H1 (cell line): ENCODE measurements around the gene ARHGAP10. TPM values are rescaled to one million over a fixed set of nuclear protein-coding genes. Genes with fewer than 3 reads are reported as not detected.

Source experiments
- CTCF ChIA-PET: fragments of 300-600 bp; sonication (Branson Sonifier 250); formaldehyde crosslinking; loops from one replicate; lab custom pipeline; 2021; ENCODE audit not compliant: partially characterized antibody; lab: Charles Lee
- POLR2A ChIA-PET: fragments of 300-600 bp; sonication (Branson Sonifier 250); formaldehyde crosslinking; loops from one replicate; lab custom pipeline; 2021; ENCODE audit warnings: inconsistent platforms; ENCODE audit not compliant: partially characterized antibody; lab: Charles Lee
- DNase-seq, 2 experiments: peaks; one replicate each; pipeline versions ENCODE4 v3.0.0 to v3.0.0-alpha.2; 2010 to 2022; ENCODE audit warnings: low spot score in 2 of 2, low read depth in 1 of 2, mixed read lengths in 1 of 2
- FAIRE-seq: peaks from 2 replicates; lab custom pipeline; 2011; peaks lifted over from hg19 to GRCh38; lab: Jason Lieb, UNC
- H2AFZ ChIP-seq: 2 replicates; pipeline ENCODE4 v1.8.1; 2012; ENCODE audit warnings: low read length, inconsistent platforms
- H2AK5ac ChIP-seq: 2 replicates; pipeline ENCODE4 v1.6.1; 2013; ENCODE audit warnings: low read depth, low read length
- H2BK120ac ChIP-seq: replicated peaks from 2 replicates; pipeline ENCODE3; 2013; ENCODE audit warnings: low read depth, low read length, inconsistent platforms
- H2BK12ac ChIP-seq: 2 replicates; pipeline ENCODE4 v1.6.1; 2013; ENCODE audit warnings: low read depth, low read length
- H2BK15ac ChIP-seq: 2 replicates; pipeline ENCODE4 v1.6.1; 2013; ENCODE audit warnings: low read length
- H2BK20ac ChIP-seq: 2 replicates; pipeline ENCODE4 v1.6.1; 2013; ENCODE audit warnings: low read length
- H2BK5ac ChIP-seq: 2 replicates; pipeline ENCODE4 v1.6.1; 2013; ENCODE audit warnings: low read depth, low read length
- H3K14ac ChIP-seq: 2 replicates; pipeline ENCODE4 v1.6.1; 2013; ENCODE audit warnings: inconsistent platforms; ENCODE audit not compliant: insufficient read length
- H3K18ac ChIP-seq: 2 replicates; pipeline ENCODE4 v1.6.1; 2013; ENCODE audit warnings: low read length; ENCODE audit errors: extremely low read depth
- H3K23ac ChIP-seq: 2 replicates; pipeline ENCODE4 v1.6.1; 2013; ENCODE audit warnings: inconsistent platforms; ENCODE audit not compliant: insufficient read length
- H3K23me2 ChIP-seq: 2 replicates; pipeline ENCODE4 v1.6.1; 2013; ENCODE audit warnings: low read depth, low read length
- H3K27ac ChIP-seq: 2 replicates; pipeline ENCODE4 v1.6.1; 2011; ENCODE audit warnings: low read depth, low read length, inconsistent platforms
- H3K27me3 ChIP-seq, 4 experiments: replicated peaks in 1 of 4; 1 replicate in 1 of 4; 2 replicates in 3 of 4; pipeline versions ENCODE4 v1.6.1 to v1.8.1; 2011 to 2013; ENCODE audit warnings: low read length in 3 of 4, mild to moderate bottlenecking in 3 of 4, inconsistent platforms in 2 of 4, mixed read lengths in 2 of 4, moderate library complexity in 1 of 4; ENCODE audit not compliant: control insufficient read depth in 3 of 4, insufficient read depth in 3 of 4; ENCODE audit errors: extremely low read depth in 1 of 4
- H3K36me3 ChIP-seq, 4 experiments: 2 replicates each; pipeline versions ENCODE4 v1.6.1 to v1.8.1; 2011 to 2013; ENCODE audit warnings: mild to moderate bottlenecking in 4 of 4, low read length in 3 of 4, moderate library complexity in 2 of 4, control low read depth in 1 of 4, inconsistent platforms in 1 of 4; ENCODE audit not compliant: insufficient read depth in 4 of 4, control insufficient read depth in 2 of 4
- H3K4ac ChIP-seq: replicated peaks from 2 replicates; pipeline ENCODE3; 2013; ENCODE audit warnings: low read length, low read depth, mixed read lengths, inconsistent platforms; ENCODE audit not compliant: insufficient read length
- H3K4me1 ChIP-seq, 4 experiments: replicated peaks in 1 of 4; 1 replicate in 1 of 4; 2 replicates in 3 of 4; pipeline versions ENCODE4 v1.6.1 to v1.8.1; 2011 to 2013; ENCODE audit warnings: low read length in 3 of 4, inconsistent platforms in 2 of 4, mixed read lengths in 1 of 4; ENCODE audit not compliant: insufficient read depth in 4 of 4, control insufficient read depth in 3 of 4
- H3K4me2 ChIP-seq, 2 experiments: 2 replicates each; pipeline versions ENCODE4 v1.6.1 to v1.8.1; 2011 to 2013; ENCODE audit warnings: low read depth in 2 of 2, low read length in 2 of 2, control low read depth in 1 of 2, inconsistent platforms in 1 of 2, mild to moderate bottlenecking in 1 of 2; ENCODE audit not compliant: insufficient read depth in 1 of 2
- H3K4me3 ChIP-seq, 4 experiments: fragments of 200-600, 300-600 bp in 1 of 4; sonication (generic), shearing (Covaris generic), sonication (Bioruptor Twin) in 1 of 4; 2 replicates each; pipeline versions ENCODE4 v1.5.1 to v1.8.1; 2011 to 2016; ENCODE audit warnings: low read length in 4 of 4, low read depth in 3 of 4, control low read depth in 2 of 4, inconsistent platforms in 2 of 4, mild to moderate bottlenecking in 2 of 4, mixed read lengths in 1 of 4, moderate library complexity in 1 of 4; ENCODE audit not compliant: insufficient read depth in 2 of 4; ENCODE audit errors: extremely low read depth in 1 of 4
- H3K56ac ChIP-seq: replicated peaks from 2 replicates; pipeline ENCODE3; 2013; ENCODE audit warnings: low read depth, mild to moderate bottlenecking, mixed read lengths, low read length, inconsistent platforms; ENCODE audit not compliant: insufficient read length
- H3K79me1 ChIP-seq: 2 replicates; pipeline ENCODE4 v1.6.1; 2013; ENCODE audit warnings: low read depth, low read length, control low read depth
- H3K79me2 ChIP-seq, 2 experiments: 2 replicates each; pipeline versions ENCODE4 v1.6.1 to v1.8.1; 2012 to 2013; ENCODE audit warnings: low read length in 2 of 2, mild to moderate bottlenecking in 2 of 2, inconsistent platforms in 1 of 2; ENCODE audit not compliant: insufficient read depth in 2 of 2, control insufficient read depth in 1 of 2
- H3K9ac ChIP-seq, 4 experiments: replicated peaks in 1 of 4; 1 replicate in 1 of 4; 2 replicates in 3 of 4; pipeline versions ENCODE4 v1.6.1 to v1.8.1; 2011 to 2013; ENCODE audit warnings: low read depth in 3 of 4, low read length in 3 of 4, control low read depth in 2 of 4, mild to moderate bottlenecking in 2 of 4, moderate library complexity in 2 of 4, inconsistent platforms in 1 of 4; ENCODE audit errors: extremely low read depth in 1 of 4
- H3K9me3 ChIP-seq, 2 experiments: 2 replicates each; pipeline versions ENCODE4 v1.6.1 to v1.8.1; 2012 to 2013; ENCODE audit warnings: mild to moderate bottlenecking in 2 of 2, moderate library complexity in 2 of 2, control low read depth in 1 of 2, inconsistent platforms in 1 of 2, low read depth in 1 of 2, low read length in 1 of 2, mixed read lengths in 1 of 2; ENCODE audit not compliant: insufficient read depth in 2 of 2
- H4K20me1 ChIP-seq, 2 experiments: replicated peaks in 1 of 2; 2 replicates each; pipeline versions ENCODE3 to v1.8.1; 2011 to 2013; ENCODE audit warnings: inconsistent platforms in 2 of 2, low read length in 2 of 2, mild to moderate bottlenecking in 1 of 2; ENCODE audit not compliant: insufficient read depth in 2 of 2, control insufficient read depth in 1 of 2
- H4K5ac ChIP-seq: 2 replicates; pipeline ENCODE4 v1.6.1; 2013; ENCODE audit warnings: low read length, low read depth, mixed read lengths, inconsistent platforms; ENCODE audit not compliant: insufficient read length
- H4K8ac ChIP-seq: 2 replicates; pipeline ENCODE4 v1.8.0; 2013; ENCODE audit warnings: mild to moderate bottlenecking, moderate library complexity, low read length, inconsistent platforms; ENCODE audit not compliant: insufficient read depth; ENCODE audit errors: extremely low read depth
- H4K91ac ChIP-seq: replicated peaks from 2 replicates; pipeline ENCODE3; 2013; ENCODE audit warnings: low read length, mixed read lengths, inconsistent platforms; ENCODE audit not compliant: insufficient read length
- ATF2 ChIP-seq: IDR thresholded peaks from 2 replicates; pipeline ENCODE4 v1.6.1; 2012; ENCODE audit warnings: low read length, inconsistent platforms
- POLR2A ChIP-seq, 2 experiments: IDR thresholded peaks; 1 replicate in 1 of 2; 2 replicates in 1 of 2; pipeline ENCODE4 v1.6.1; 2011; ENCODE audit warnings: low read depth in 2 of 2, low read length in 2 of 2, mild to moderate bottlenecking in 2 of 2; ENCODE audit errors: control extremely low read depth in 1 of 2
- RAD21 ChIP-seq, 2 experiments: IDR thresholded peaks in 1 of 2; conservative IDR thresholded peaks in 1 of 2; 2 replicates each; pipeline ENCODE4 v1.6.1; 2011; ENCODE audit warnings: low read depth in 2 of 2, low read length in 2 of 2, improper control_type of control experiment in 1 of 2, inconsistent platforms in 1 of 2, mild to moderate bottlenecking in 1 of 2, moderate library complexity in 1 of 2
- RXRA ChIP-seq: IDR thresholded peaks from 2 replicates; pipeline ENCODE4 v1.6.1; 2011; ENCODE audit warnings: low read depth, mild to moderate bottlenecking, low read length, moderate library complexity; ENCODE audit not compliant: insufficient read depth
- SP2 ChIP-seq: IDR thresholded peaks from 2 replicates; pipeline ENCODE4 v1.6.1; 2012; ENCODE audit warnings: mild to moderate bottlenecking, low read length, inconsistent platforms
- SUZ12 ChIP-seq: fragments of 200-600 bp; sonication (generic); IDR thresholded peaks from 2 replicates; pipeline ENCODE4 v1.6.1; 2012; ENCODE audit warnings: mild to moderate bottlenecking, inconsistent platforms, low read length, moderate library complexity, mixed read lengths
- WGBS, 2 experiments: shearing (Covaris generic) in 1 of 2; methylation state at CpG; one replicate each; pipeline versions ENCODE4 v1.1.6 to v1.1.7; 2013 to 2015; ENCODE audit warnings: low lambda C conversion rate in 2 of 2, mixed read lengths in 2 of 2, inconsistent platforms in 1 of 2, low coverage in 1 of 2, missing lambda C conversion rate in 1 of 2; ENCODE audit not compliant: insufficient replicate concordance in 2 of 2, insufficient coverage in 1 of 2, insufficient read length in 1 of 2; ENCODE audit errors: extremely low coverage in 1 of 2, missing lambda C conversion rate in 1 of 2; 5-methylcytosine and 5-hydroxymethylcytosine counted together
- polyA plus RNA-seq, 7 experiments: library from polyadenylated mRNA; depleted of rRNA in 3 of 7; stranded (reverse) in 5 of 7; unstranded in 2 of 7; fragments of >200 nt in 5 of 7; fragments of 200-250 nt in 2 of 7; gene quantifications; 1 replicate in 5 of 7; 2 replicates in 1 of 7; 4 replicates in 1 of 7; pipeline versions ENCODE4 v1.2.1 to v1.2.3, GENCODE V29; 2011 to 2013; ENCODE audit warnings: missing spikeins in 2 of 7, mixed read lengths in 2 of 7
- total RNA-seq: library from RNA; stranded (reverse); fragmentation: NEBNext Ultra II Directional; extraction: Animal tissue kit (Norgen Biotek cat#: 25700); gene quantifications from 2 replicates; pipeline ENCODE4 v1.2.1, GENCODE V29; 2021

Gene ARHGAP10
- total and polyA plus RNA-seq, 2 of the 8 experiments (the other 6 are each of a cell fraction or from before 2014, with no cell fraction given), result 3.7 to 6.1 TPM

- Histone ChIP-seq H2BK120ac (no peak overlapping the region), H3K79me1 (no peaks in the 10 kb centered on the region), H3K27ac (no peak overlapping the region), H3K9ac (no peak overlapping the region), H4K5ac (no peak overlapping the region), H3K9me3 (no peaks in the 10 kb centered on the region), H3K23ac (no peak overlapping the region), H2AFZ (no peak overlapping the region), H3K23me2 (no peaks in the 10 kb centered on the region), H2BK15ac (no peak overlapping the region), H2BK5ac (no peak overlapping the region), H3K18ac (no peak overlapping the region), H3K36me3 (no peaks in the 10 kb centered on the region), H2AK5ac (no peak overlapping the region), H4K8ac (no peak overlapping the region), H3K4me1 (no peaks in the 10 kb centered on the region; a peak in 1 of 7 replicates), H3K56ac (no peak overlapping the region), H3K79me2 (no peaks in the 10 kb centered on the region), H3K27me3 (no peaks in the 10 kb centered on the region), H3K14ac (no peak overlapping the region), H3K4me2 (no peak overlapping the region), H2BK12ac (no peak overlapping the region), H3K4ac (no peak overlapping the region), H2BK20ac (no peak overlapping the region), H4K91ac (no peak overlapping the region)
- DNase-seq (no peak), FAIRE-seq (no peak)
- WGBS, 2 experiments, result 91% methylated on average over 11 of the region's 11 CpGs; no CpG with 5 or more reads in 1 of the 2 experiments
- CTCF ChIA-PET, result interaction anchor here (1.3 to 1.4 kb wide), 2 partner anchors 8 to 11 kb away, joined by 3 to 9 read pairs; no protein-coding TSS in a partner anchor
- TF ChIP-seq SUZ12 (no peak), ATF2 (no peak), SP2 (no peak), RAD21 (IDR thresholded peaks at IDR 0.05 in 1 of 2, conservative IDR thresholded peaks at IDR 0.05 in 1 of 2; ENCODE audit: low read depth in 2 of 2, low read length in 2 of 2) (no peak), RXRA (no peak), POLR2A (IDR thresholded peaks at IDR 0.05; ENCODE audit: control extremely low read depth in 1 of 2, low read depth in 2 of 2, low read length in 2 of 2) (no peak)
- TF ChIP-seq, all 59 proteins: peak for 0
- POLR2A ChIA-PET, result no interaction called here
- Histone ChIP-seq H4K20me1 (no peaks in the 10 kb centered on the region), H3K4me3 (no peak overlapping the region)
These were observed 360.6 kb downstream of the ARHGAP10 start for GRCh38 chr4:148092316-148093014.
